ENCODE measurements around the gene ARHGAP42.

GRCh38 chr11:100851584-100852152 is 164.6 kb downstream of the ARHGAP42 start:
- TF ChIP-seq CTCF (IDR thresholded peaks at IDR 0.05) (no peak), POLR2A (IDR thresholded peaks at IDR 0.05) (no peak)
